GM12874 (cell line): ENCODE measurements around the gene CHST9.

ENCODE experiments used
- CTCF ChIP-seq: IDR thresholded peaks from 2 replicates; pipeline ENCODE4 v1.5.1; 2011; ENCODE audit warnings: low read depth, mild to moderate bottlenecking, control low read depth, low read length, moderate library complexity; ENCODE audit not compliant: insufficient read depth

CHST9 gene

GRCh38 chr18:27045342-27045741 lies 139.8 kb downstream of the CHST9 start:
- no peak for TF ChIP-seq CTCF

DNA sequence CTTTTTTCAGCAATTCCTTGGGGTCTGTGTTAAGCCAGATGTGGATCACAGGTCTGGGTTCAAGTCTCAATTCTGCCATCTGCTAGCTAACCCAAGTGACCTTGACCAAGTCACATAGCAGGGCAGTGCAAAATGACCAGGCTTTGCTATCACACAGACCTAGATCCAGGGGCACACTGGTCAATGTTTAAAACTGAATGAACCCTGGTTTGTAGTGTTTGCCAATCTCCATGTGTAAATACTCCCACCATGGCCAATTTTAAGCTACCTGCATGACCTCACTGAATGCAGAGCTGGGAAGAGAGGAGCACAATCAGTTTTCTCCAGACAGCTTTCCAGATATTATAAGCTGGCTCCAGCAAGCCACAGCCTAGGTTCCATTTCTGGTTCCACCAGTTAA lies 142.9 kb downstream of the CHST9 start:
- no peak for TF ChIP-seq CTCF

DNA sequence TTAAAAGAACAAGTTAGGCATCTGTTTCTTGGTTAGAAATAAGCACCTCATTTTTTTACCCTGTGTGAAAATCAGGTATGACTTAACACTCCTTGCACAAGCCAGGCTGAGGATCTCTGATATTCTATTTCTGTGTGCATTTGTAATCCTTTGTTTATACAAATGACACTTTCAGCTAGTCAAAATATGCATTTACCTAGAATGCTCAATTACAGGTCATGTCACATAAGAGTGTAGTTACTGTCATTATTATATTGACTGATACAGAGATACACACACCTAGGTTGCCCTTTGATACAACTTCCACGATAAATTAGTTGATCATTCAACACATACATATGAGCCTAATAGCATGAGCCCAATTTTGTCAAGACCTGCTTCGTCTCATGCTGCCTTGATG lies 144.3 kb downstream of the CHST9 start:
- TF ChIP-seq CTCF: no peak

GRCh38 chr18:27033722-27034121 lies 151.4 kb downstream of the CHST9 start:
- no peak for TF ChIP-seq CTCF

DNA sequence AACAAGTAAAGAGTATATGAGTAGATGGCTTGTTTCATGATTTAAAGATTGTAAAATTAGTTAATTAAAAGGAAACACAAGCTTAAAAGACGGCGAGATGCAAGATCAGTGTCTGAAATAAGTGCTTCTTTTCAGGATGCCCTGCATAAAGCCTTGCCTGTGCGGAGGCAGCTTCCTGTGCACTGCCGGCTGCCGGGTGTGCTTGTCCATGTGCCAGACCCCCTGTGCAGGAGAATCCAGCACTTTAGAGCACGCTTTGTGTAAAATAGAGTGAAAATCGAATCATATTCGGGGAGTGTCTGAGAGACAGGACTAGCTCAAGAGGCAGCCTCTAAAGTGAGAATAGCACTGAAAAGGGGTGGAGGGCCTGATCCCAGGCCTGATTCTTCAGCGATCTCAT lies 154.7 kb downstream of the CHST9 start:
- TF ChIP-seq CTCF: no peak

DNA sequence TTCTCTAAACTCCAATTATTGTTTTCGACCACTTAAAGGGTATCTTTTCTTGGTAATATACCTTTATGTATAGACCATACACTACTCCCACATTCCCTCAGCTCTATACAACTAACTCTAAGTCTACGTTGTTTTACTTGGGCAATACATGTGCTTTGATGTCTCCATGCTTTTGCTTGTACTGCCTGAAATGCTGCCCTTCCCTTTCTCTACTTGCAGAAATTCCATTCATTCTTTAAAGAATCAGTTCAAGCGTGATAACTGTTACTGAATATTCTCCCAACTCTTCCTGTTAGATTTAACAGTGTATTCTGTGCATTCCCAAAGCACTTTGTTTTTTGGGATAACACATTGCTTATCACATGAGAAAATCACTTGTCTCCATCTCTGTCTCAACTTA lies 162.6 kb downstream of the CHST9 start:
- no peak for TF ChIP-seq CTCF

DNA sequence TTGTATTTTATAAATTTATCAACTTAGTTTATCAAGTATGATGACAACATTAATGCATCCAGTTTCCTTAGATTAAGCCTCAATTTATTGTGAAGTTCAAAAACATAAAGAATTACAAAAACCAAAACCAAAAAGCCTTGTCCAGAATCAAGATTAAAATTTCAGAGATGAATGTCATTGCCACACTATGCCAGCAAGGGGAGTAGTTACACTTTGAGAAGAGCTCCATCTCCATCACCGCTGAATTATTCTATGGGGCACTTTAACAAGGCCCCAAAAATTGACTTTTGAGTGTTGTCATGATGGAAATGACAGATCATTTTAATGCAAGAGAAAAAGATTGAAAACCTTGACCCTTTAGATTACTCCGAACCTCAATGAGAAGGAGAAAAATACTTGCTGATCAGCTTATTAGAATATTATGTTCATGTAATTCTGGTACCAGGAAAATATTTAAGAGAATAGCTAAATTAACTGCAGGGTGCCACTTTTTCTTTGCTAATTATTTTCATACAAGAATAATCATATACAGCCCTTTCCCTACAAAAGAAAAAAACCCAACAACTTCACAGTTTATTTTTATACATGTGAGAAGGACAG lies 167.1 kb downstream of the CHST9 start:
- TF ChIP-seq CTCF: peak; percentile 44; the same call in 1 of the 2 replicates
